Stomach (tissue), 4 donors: ENCODE results near the gene OSBPL9.

Experiments
- POLR2A ChIP-seq, 4 donors: fragments of 450-650 bp; IDR thresholded peaks; one replicate each; pipeline ENCODE4 v1.6.1; 2016; ENCODE audit warnings: antibody characterized with exemption in 4 of 4, control low read depth in 2 of 4, mild to moderate bottlenecking in 1 of 4, moderate library complexity in 1 of 4
- TF ChIP-seq, protein P1 (sequence below), 7 experiments: fragments of 450-650 bp in 4 of 7; fragments of 200-600 bp in 3 of 7; sonication (generic) in 3 of 7; IDR thresholded peaks; one replicate each; pipeline ENCODE4 v1.5.1; 2016 to 2019; ENCODE audit warnings: antibody characterized with exemption in 7 of 7, control low read depth in 2 of 7, mild to moderate bottlenecking in 1 of 7

DNA sequence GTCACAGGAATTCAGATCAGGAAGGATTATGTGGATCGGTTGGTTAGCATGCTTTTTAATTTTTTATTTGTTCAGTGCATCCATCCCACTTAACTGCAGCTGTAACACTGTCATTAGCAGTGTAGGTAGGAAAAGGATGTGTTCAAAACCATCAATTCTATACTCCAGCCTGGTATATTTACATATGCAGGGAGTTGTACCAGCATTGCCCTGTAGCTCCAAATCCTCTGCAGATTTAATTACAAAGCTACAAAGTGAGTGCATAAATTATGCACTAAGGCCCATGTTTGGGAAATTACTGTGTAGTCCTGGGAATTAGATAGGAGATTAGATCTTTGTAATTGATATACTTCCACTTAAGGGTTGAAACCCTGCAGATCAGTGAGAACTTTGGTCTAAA is 15.9 kb upstream of the OSBPL9 start:
- TF ChIP-seq, protein P1, sequence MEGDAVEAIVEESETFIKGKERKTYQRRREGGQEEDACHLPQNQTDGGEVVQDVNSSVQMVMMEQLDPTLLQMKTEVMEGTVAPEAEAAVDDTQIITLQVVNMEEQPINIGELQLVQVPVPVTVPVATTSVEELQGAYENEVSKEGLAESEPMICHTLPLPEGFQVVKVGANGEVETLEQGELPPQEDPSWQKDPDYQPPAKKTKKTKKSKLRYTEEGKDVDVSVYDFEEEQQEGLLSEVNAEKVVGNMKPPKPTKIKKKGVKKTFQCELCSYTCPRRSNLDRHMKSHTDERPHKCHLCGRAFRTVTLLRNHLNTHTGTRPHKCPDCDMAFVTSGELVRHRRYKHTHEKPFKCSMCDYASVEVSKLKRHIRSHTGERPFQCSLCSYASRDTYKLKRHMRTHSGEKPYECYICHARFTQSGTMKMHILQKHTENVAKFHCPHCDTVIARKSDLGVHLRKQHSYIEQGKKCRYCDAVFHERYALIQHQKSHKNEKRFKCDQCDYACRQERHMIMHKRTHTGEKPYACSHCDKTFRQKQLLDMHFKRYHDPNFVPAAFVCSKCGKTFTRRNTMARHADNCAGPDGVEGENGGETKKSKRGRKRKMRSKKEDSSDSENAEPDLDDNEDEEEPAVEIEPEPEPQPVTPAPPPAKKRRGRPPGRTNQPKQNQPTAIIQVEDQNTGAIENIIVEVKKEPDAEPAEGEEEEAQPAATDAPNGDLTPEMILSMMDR (IDR thresholded peaks at IDR 0.05) = no peak
- no peak for TF ChIP-seq POLR2A (IDR thresholded peaks at IDR 0.05)
